Epithelial cell of alveolus of lung (primary cell): ENCODE results near the gene CYB5B. TPM values are rescaled to one million over a fixed set of nuclear protein-coding genes. Genes with fewer than 3 reads are reported as not detected.

Experiments
- total RNA-seq: library from RNA; depleted of rRNA; stranded (reverse); fragments of >200 nt; gene quantifications from 2 replicates; pipeline ENCODE4 v1.2.1, GENCODE V29; 2015

The CYB5B gene
- total RNA-seq, result 56.1 and 77.8 TPM in 2 replicates

GRCh38 chr16:69424053-69424934, at the start of gene CYB5B:
CYB5B (plus strand) TSS chr16:69424619; CDS start chr16:69424684, 65 bp downstream.

Other genes with a start within 250 kb of the CYB5B start
- gene SNTB2, start 237.5 kb upstream of the CYB5B start, total RNA-seq, result 15.4 and 21.7 TPM in 2 replicates
- gene VPS4A, start 113.3 kb upstream of the CYB5B start, total RNA-seq, result 31.9 and 32.3 TPM in 2 replicates
- gene PDF, start 94.0 kb upstream of the CYB5B start, total RNA-seq, result 9.2 and 17.3 TPM in 2 replicates
- 36.8 and 63.2 TPM in 2 replicates for gene COG8, start 85.1 kb upstream of the CYB5B start, total RNA-seq
- 20.8 and 25.3 TPM in 2 replicates for gene NIP7, start 84.8 kb upstream of the CYB5B start, total RNA-seq
- gene TMED6, start 72.8 kb upstream of the CYB5B start, total RNA-seq, result not detected in 2 replicates
- gene TERF2, start 38.6 kb upstream of the CYB5B start, total RNA-seq, result 9.7 and 16.5 TPM in 2 replicates
- 9.2 and 26.7 TPM in 2 replicates for gene NFAT5, start 141.3 kb downstream of the CYB5B start, total RNA-seq